OCI-LY3 (cell line): ENCODE measurements around the gene ZNF438.

Experiments
- CTCF ChIP-seq: fragments of 200-600, 300-600 bp; sonication (generic); IDR thresholded peaks from 2 replicates; pipeline ENCODE4 v1.5.1; 2014; ENCODE audit warnings: antibody characterized with exemption, low read length, low read depth
- EZH2phosphoT487 ChIP-seq: fragments of 200-600 bp; shearing (Covaris generic); IDR thresholded peaks from 2 replicates; pipeline ENCODE4 v1.6.1; 2018; ENCODE audit warnings: antibody characterized with exemption, mixed run types, low read depth

- TF ChIP-seq CTCF, result peak; percentile 64
- no peak for TF ChIP-seq EZH2phosphoT487
Measured at GRCh38 chr10:31031558-31032257, at the start of gene ZNF438.
